Pancreas (tissue), 10 donors: Measurements from ENCODE around the gene BRPF3. TPM values are rescaled to one million over a fixed set of nuclear protein-coding genes. Genes with fewer than 3 reads are reported as not detected.

Source experiments
- ATAC-seq, 4 donors: fragments of 200-7000 bp; cut with Tn5 transposase; one replicate each; pipeline versions ENCODE4 v1.8.0 to v1.9.1; 2020; ENCODE audit warnings: mild to moderate bottlenecking in 4 of 4, moderate library complexity in 4 of 4
- DNase-seq, 6 donors: peaks; one replicate each; pipeline ENCODE4 v3.0.0-alpha.2; 2020
- FAIRE-seq: peaks from 2 replicates; lab custom pipeline; 2012; peaks lifted over from hg19 to GRCh38; lab: Jason Lieb, UNC
- H3K27ac ChIP-seq, 4 donors: fragments of 200-600 bp; sonication (generic); 1 replicate in 3 of 4; 2 replicates in 1 of 4; pipeline versions ENCODE4 v1.5.0 to v1.8.0; 2020
- H3K27me3 ChIP-seq, 4 donors: fragments of 200-600 bp; one replicate each; pipeline ENCODE4 v1.8.0; 2021
- H3K36me3 ChIP-seq, 3 donors: fragments of 200-600 bp; sonication (generic) in 1 of 3; one replicate each; pipeline versions ENCODE4 v1.5.0 to v1.8.0; 2020 to 2021
- H3K4me1 ChIP-seq, 3 donors: fragments of 200-600 bp; one replicate each; pipeline ENCODE4 v1.8.0; 2021
- H3K4me3 ChIP-seq, 4 donors: fragments of 200-600 bp; sonication (generic) in 2 of 4; one replicate each; pipeline versions ENCODE4 v1.5.0 to v1.8.0; 2020 to 2021
- H3K9me3 ChIP-seq, 4 donors: fragments of 200-600 bp; one replicate each; pipeline ENCODE4 v1.8.0; 2021
- WGBS, 2 donors: extraction: QIAGEN DNeasy Blood & Tissue Kit; methylation state at CpG; one replicate each; pipeline ENCODE4 v1.1.7; 2013; 5-methylcytosine and 5-hydroxymethylcytosine counted together
- intact Hi-C, 3 donors: fragments of 100-400 bp; cut with DNase I; formaldehyde crosslinking; loops; one replicate each; pipeline versions ENCODE4 v1.11.1 to v1.14.2; 2022
- polyA plus RNA-seq, 2 donors: library from polyadenylated mRNA; stranded (reverse); fragments of 200-250 nt; gene quantifications; one replicate each; pipeline ENCODE4 v1.2.3, GENCODE V29; 2013
- total RNA-seq, 6 donors: library from RNA; stranded (reverse); fragmentation: NEBNext Ultra II Directional in 4 of 6; extraction: Animal tissue kit (Norgen Biotek cat#: 25700) in 4 of 6; gene quantifications; one replicate each; pipeline versions ENCODE4 v1.2.1 to v1.2.4, GENCODE V29; 2021 to 2023
- TF ChIP-seq, protein P1 (sequence below), 4 donors: fragments of 200-600 bp; sonication (generic) in 3 of 4; IDR thresholded peaks; one replicate each; pipeline versions ENCODE4 v1.5.0 to v1.8.0; 2021; ENCODE audit warnings: antibody characterized with exemption in 4 of 4
- donor health status: healthy with polysubstance abuse.
- donor health status: DM: no; HTN: no; CAD: no; lungs with moderate emphysema.
- donor health status: DM: no; HTN: no; CAD: no.
- donor health status: control.
- donor health status: control.
- donor health status: Bipolar disorder and iron deficiency.
- donor health status: DM: yes; HTN: yes; CAD: no.
- donor health status: DM: no; HTN: no; CAD: no.
- donor health status: DM: no; HTN: no; CAD: no.
- donor health status: DM: yes; HTN: yes; CAD: no.

BRPF3 gene
- total and polyA plus RNA-seq, 8 donors, result 8.4 to 27.0 (median 20.5) TPM

DNA sequence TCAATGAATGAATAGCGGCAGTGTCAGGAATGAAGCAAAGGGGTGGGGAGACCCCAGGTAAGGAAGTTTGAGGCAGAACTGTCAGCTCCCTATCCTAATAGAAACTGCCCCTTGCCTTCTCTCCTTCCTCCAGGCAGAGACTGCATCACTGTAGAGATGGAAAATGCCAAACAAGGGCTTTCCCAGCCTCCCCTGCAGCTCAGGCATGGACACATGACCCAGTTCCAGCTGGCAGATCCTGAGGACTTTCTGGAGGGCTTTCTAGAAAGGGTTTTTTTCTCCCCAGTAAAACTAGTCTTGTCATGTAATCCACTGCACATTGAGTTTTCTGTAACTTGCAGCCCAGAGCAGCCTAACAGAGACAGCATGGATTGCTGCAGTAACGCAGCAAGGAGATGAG, 55.5 kb downstream of the BRPF3 start:
- intact Hi-C loops, result no loop called here
- DNase-seq (no peak), ATAC-seq (no peak), FAIRE-seq (no peak)
- TF ChIP-seq, protein P1, sequence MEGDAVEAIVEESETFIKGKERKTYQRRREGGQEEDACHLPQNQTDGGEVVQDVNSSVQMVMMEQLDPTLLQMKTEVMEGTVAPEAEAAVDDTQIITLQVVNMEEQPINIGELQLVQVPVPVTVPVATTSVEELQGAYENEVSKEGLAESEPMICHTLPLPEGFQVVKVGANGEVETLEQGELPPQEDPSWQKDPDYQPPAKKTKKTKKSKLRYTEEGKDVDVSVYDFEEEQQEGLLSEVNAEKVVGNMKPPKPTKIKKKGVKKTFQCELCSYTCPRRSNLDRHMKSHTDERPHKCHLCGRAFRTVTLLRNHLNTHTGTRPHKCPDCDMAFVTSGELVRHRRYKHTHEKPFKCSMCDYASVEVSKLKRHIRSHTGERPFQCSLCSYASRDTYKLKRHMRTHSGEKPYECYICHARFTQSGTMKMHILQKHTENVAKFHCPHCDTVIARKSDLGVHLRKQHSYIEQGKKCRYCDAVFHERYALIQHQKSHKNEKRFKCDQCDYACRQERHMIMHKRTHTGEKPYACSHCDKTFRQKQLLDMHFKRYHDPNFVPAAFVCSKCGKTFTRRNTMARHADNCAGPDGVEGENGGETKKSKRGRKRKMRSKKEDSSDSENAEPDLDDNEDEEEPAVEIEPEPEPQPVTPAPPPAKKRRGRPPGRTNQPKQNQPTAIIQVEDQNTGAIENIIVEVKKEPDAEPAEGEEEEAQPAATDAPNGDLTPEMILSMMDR (IDR thresholded peaks at IDR 0.05), result no peak
- Histone ChIP-seq H3K27me3 (no peaks in the 10 kb centered on the region), H3K4me1 (no peaks in the 10 kb centered on the region), H3K27ac (no peak overlapping the region), H3K4me3 (no peak overlapping the region), H3K36me3 (no peaks in the 10 kb centered on the region), H3K9me3 (no peaks in the 10 kb centered on the region)
- WGBS, 2 donors, result 94 to 95% methylated on average over 2 of the region's 2 CpGs

DNA sequence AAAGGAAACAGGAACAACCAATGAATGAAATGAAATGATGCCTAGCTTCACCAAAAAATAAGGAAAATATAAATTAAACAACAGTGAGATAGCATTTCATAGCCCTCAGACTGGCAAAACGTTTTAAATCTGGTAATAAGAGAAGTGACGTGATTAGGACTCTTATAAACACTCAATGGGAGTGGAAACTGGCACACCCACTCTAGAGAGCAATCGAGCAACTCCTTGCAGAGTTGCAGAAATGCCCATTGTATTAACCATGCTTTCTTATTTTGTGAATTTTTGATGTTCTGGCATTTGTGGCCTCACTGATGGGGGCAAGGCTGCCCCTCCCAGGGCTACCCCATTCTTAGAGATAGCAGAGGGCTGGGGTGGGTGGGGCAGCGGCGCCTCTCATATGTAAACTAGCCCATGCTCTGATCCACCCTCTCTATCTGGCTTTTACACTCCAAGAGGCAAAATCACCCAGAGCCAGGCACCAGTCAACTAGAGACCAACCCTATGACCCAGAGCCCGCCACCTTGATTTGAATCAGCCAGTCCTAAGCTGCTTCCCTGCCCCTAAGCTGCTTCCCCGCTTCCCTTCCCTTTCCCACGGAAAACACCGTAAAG, 67.0 kb downstream of the BRPF3 start:
- Histone ChIP-seq H3K9me3 (no peaks in the 10 kb centered on the region), H3K27me3 (no peaks in the 10 kb centered on the region), H3K36me3 (no peaks in the 10 kb centered on the region), H3K4me3 (no peak overlapping the region), H3K27ac (no peak overlapping the region), H3K4me1 (no peaks in the 10 kb centered on the region)
- FAIRE-seq, result no peak
- DNase-seq, result no peak
- WGBS, 2 donors, result 77 to 80% methylated on average over 9 of the region's 9 CpGs
- intact Hi-C loops, result no loop called here
- no peak for ATAC-seq
- TF ChIP-seq, protein P1 (IDR thresholded peaks at IDR 0.05), result no peak

DNA sequence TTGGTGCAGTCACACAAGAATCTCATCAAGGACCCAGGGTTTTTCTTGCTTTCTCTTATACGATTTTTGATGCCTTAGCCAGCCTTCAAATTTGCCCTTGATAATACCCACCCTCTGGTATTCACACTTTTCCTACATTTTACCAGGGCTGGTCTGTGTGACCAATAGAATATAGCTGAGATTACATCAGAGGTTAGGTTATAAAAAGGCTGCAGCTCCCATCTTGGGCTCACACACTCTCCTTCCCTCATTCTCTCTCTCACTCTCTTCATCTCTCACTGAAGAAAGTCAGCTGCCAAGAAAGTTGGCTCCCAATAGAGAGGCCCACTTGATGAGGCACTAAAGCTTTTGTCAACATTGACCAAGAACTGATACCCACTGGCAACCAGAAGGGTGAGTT, 69.2 kb downstream of the BRPF3 start:
- no peak for ATAC-seq
- no peak for DNase-seq
- no peaks in the 10 kb centered on the region for H3K36me3 ChIP-seq
- H3K27ac ChIP-seq, result no peak overlapping the region
- TF ChIP-seq, protein P1 (IDR thresholded peaks at IDR 0.05), result no peak
- H3K4me1 ChIP-seq, result no peaks in the 10 kb centered on the region
- FAIRE-seq, result no peak
- H3K9me3 ChIP-seq, result no peaks in the 10 kb centered on the region
- no peaks in the 10 kb centered on the region for H3K27me3 ChIP-seq
- H3K4me3 ChIP-seq, result no peak overlapping the region
- WGBS, 2 donors, result 53 to 81% methylated on average over 1 of the region's 1 CpG
- intact Hi-C loops, result no loop called here

DNA sequence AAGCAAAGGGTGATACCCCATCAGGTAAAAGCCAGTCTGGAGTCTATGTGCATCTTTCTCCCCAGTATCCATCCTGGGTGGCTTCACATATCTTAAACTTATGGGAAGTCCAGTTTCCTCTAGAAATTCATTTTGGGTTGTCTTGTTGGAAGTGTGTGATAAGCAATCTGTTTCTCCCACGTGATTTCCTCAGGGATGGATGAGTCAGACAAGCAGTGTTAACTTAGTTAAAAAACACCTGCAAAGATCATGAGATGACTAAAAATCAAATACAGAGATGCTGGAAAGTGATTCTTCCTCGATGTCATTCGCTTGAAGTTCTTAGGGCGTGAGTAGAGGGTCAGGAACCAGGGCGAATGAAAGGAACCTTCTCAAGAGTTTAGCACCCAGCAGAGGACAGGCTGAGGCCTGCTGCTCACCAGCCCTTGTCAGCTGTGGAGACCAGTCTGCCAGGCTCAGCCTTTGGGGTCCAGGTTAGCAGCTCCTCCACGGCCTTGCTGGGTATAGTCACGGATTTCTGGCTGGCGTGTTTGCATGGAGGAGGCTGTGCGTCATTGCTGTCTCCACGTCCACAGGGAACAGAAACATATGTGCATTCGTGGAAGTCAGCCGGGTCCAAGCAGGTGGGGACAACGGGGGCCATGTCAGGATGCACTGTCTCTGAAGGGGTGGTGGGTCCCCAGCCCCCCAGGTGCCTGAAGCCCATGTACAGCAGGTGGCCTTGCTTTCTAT, 70.5 kb downstream of the BRPF3 start:
- H3K27ac ChIP-seq, result no peak overlapping the region
- H3K4me1 ChIP-seq, result no peaks in the 10 kb centered on the region
- no peak for ATAC-seq
- intact Hi-C loops, result no loop called here
- no peaks in the 10 kb centered on the region for H3K36me3 ChIP-seq
- H3K4me3 ChIP-seq, result no peak overlapping the region
- no peaks in the 10 kb centered on the region for H3K27me3 ChIP-seq
- WGBS, 2 donors, result 85 to 95% methylated on average over 13 of the region's 13 CpGs
- DNase-seq, result no peak
- no peak for FAIRE-seq
- TF ChIP-seq, protein P1 (IDR thresholded peaks at IDR 0.05), result no peak
- no peaks in the 10 kb centered on the region for H3K9me3 ChIP-seq
